HepG2 (cell line): ENCODE measurements around the gene BAG5. TPM values are rescaled to one million over a fixed set of nuclear protein-coding genes. Genes with fewer than 3 reads are reported as not detected.

Source experiments
- ESRRA ChIP-seq: sonication (generic); formaldehyde crosslinking; IDR thresholded peaks from 2 replicates; pipeline ENCODE4 v1.5.1; 2020; ENCODE audit warnings: mild to moderate bottlenecking, low read depth, missing genetic modification reagents
- FOXA3 ChIP-seq: IDR thresholded peaks from 2 replicates; pipeline ENCODE4 v1.6.1; 2016; ENCODE audit warnings: missing genetic modification reagents, missing compliant biosample characterization
- KAT7 ChIP-seq: IDR thresholded peaks from 2 replicates; pipeline ENCODE4 v1.6.1; 2018; ENCODE audit warnings: borderline replicate concordance, missing compliant biosample characterization
- PPARG ChIP-seq: conservative IDR thresholded peaks from 2 replicates; pipeline ENCODE4 v1.6.1; 2016; ENCODE audit warnings: missing biosample characterization, missing genetic modification reagents
- STAT5B ChIP-seq: sonication (generic); formaldehyde crosslinking; IDR thresholded peaks from 2 replicates; pipeline ENCODE4 v1.4.0; 2020; ENCODE audit warnings: missing genetic modification reagents
- YY1 ChIP-seq: IDR thresholded peaks from 2 replicates; pipeline ENCODE4 v1.6.1; 2011; ENCODE audit warnings: low read length, low read depth, moderate library complexity, mild to moderate bottlenecking; ENCODE audit not compliant: insufficient read depth, insufficient replicate concordance
- ZNF577 ChIP-seq: sonication (generic); formaldehyde crosslinking; IDR thresholded peaks from 2 replicates; pipeline ENCODE4 v1.4.0; 2020; ENCODE audit warnings: mild to moderate bottlenecking, low read depth, missing genetic modification reagents, borderline replicate concordance
- ZNF709 ChIP-seq: sonication (generic); formaldehyde crosslinking; IDR thresholded peaks from 2 replicates; pipeline ENCODE4 v1.5.0; 2020; ENCODE audit warnings: mild to moderate bottlenecking, missing genetic modification reagents
- ZSCAN20 ChIP-seq: sonication (generic); formaldehyde crosslinking; IDR thresholded peaks from 2 replicates; pipeline ENCODE4 v1.4.0; 2020; ENCODE audit warnings: missing genetic modification reagents, mild to moderate bottlenecking, borderline replicate concordance
- polyA plus RNA-seq, 8 experiments: library from polyadenylated mRNA; depleted of rRNA in 3 of 8; stranded (reverse) in 7 of 8; unstranded in 1 of 8; fragments of >200 nt; fragmentation: Illumina TruSeq in 4 of 8; extraction: Trizol in 4 of 8; gene quantifications; 2 replicates each; pipeline versions ENCODE4 v1.2.1 to v1.2.3, GENCODE V29; 2011 to 2016; ENCODE audit warnings: low read depth in 4 of 8, missing spikeins in 1 of 8, mixed read lengths in 1 of 8; ENCODE audit not compliant: insufficient read depth in 1 of 8
- total RNA-seq, 5 experiments: library from RNA; depleted of rRNA; stranded (reverse); fragments of >200 nt; fragmentation: Illumina TruSeq; extraction: Trizol; gene quantifications; 2 replicates each; pipeline ENCODE4 v1.2.3, GENCODE V29; 2016; ENCODE audit warnings: low read depth in 1 of 5
- TF ChIP-seq, protein P1 (sequence below): sonication (generic); formaldehyde crosslinking; IDR thresholded peaks from 2 replicates; pipeline ENCODE4 v1.4.0; 2020; ENCODE audit warnings: mild to moderate bottlenecking, missing genetic modification reagents
- TF ChIP-seq, protein P2 (sequence below): IDR thresholded peaks from 2 replicates; pipeline ENCODE4 v1.4.0; 2020; ENCODE audit warnings: mild to moderate bottlenecking, missing genetic modification reagents
- TF ChIP-seq, protein P3 (sequence below): sonication (generic); formaldehyde crosslinking; IDR thresholded peaks from 2 replicates; pipeline ENCODE4 v1.4.0; 2020; ENCODE audit warnings: missing genetic modification reagents, borderline replicate concordance
- TF ChIP-seq, protein P4 (sequence below): sonication (generic); formaldehyde crosslinking; IDR thresholded peaks from 2 replicates; pipeline ENCODE4 v1.4.0; 2020; ENCODE audit warnings: missing genetic modification reagents, mild to moderate bottlenecking, borderline replicate concordance

BAG5 gene
- total and polyA plus RNA-seq, 2 of the 13 experiments (the other 11 are each of a cell fraction or from before 2014, with no cell fraction given): 3.5 to 21.0 TPM

DNA sequence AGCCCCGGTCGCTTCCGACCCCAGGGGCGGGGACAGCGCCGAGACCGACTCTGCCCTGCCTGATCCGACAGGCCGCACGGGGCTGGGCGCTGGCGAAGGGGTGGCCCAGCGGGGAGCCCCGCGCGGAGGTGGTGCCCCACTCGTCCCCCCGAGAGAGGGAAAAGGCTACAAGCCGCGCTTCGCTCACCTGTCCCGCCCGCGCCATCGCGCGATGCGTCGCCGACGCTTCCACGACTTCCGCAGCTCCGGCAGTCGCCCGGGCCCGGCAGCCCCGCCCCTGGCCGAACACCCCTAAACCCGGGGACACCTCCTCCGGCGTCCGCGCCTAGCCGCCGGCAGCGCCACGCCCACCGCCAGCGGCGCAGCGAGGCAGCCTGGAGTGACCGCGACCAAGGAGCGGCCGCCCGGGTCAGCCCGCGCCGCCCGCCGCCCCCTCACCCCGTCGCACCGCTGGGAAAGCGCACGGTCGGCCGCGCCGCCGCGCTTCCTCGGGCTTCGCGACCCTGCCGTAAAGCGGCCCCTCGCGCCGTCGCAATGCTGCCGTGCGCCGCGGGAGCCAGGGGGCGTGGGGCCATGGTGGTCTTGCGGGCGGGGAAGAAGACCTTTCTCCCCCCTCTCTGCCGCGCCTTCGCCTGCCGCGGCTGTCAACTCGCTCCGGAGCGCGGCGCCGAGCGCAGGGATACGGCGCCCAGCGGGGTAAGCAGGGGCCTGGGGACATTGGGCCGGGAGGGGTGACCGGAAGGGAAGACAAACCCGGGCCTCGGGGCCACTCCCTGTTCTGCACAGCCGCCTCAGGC, at the start of gene BAG5, which contains the start of gene COA8 (continued):
- TF ChIP-seq, protein P1, sequence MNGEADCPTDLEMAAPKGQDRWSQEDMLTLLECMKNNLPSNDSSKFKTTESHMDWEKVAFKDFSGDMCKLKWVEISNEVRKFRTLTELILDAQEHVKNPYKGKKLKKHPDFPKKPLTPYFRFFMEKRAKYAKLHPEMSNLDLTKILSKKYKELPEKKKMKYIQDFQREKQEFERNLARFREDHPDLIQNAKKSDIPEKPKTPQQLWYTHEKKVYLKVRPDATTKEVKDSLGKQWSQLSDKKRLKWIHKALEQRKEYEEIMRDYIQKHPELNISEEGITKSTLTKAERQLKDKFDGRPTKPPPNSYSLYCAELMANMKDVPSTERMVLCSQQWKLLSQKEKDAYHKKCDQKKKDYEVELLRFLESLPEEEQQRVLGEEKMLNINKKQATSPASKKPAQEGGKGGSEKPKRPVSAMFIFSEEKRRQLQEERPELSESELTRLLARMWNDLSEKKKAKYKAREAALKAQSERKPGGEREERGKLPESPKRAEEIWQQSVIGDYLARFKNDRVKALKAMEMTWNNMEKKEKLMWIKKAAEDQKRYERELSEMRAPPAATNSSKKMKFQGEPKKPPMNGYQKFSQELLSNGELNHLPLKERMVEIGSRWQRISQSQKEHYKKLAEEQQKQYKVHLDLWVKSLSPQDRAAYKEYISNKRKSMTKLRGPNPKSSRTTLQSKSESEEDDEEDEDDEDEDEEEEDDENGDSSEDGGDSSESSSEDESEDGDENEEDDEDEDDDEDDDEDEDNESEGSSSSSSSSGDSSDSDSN (CRISPR knock-in tag): peak; percentile 32
- TF ChIP-seq KAT7 (CRISPR knock-in tag) (no peak), ESRRA (CRISPR knock-in tag) (no peak), ZSCAN20 (CRISPR knock-in tag) (no peak), ZNF577 (CRISPR knock-in tag) (no peak), FOXA3 (CRISPR knock-in tag) (peak; percentile 24; the same call in 1 of the 2 replicates), PPARG (CRISPR knock-in tag) (no peak; the same call in 1 of the 2 replicates), STAT5B (no peak), ZNF709 (CRISPR knock-in tag) (peak; percentile 12; the same call in 1 of the 2 replicates), YY1 (peak; percentile 75)
- TF ChIP-seq, protein P2, sequence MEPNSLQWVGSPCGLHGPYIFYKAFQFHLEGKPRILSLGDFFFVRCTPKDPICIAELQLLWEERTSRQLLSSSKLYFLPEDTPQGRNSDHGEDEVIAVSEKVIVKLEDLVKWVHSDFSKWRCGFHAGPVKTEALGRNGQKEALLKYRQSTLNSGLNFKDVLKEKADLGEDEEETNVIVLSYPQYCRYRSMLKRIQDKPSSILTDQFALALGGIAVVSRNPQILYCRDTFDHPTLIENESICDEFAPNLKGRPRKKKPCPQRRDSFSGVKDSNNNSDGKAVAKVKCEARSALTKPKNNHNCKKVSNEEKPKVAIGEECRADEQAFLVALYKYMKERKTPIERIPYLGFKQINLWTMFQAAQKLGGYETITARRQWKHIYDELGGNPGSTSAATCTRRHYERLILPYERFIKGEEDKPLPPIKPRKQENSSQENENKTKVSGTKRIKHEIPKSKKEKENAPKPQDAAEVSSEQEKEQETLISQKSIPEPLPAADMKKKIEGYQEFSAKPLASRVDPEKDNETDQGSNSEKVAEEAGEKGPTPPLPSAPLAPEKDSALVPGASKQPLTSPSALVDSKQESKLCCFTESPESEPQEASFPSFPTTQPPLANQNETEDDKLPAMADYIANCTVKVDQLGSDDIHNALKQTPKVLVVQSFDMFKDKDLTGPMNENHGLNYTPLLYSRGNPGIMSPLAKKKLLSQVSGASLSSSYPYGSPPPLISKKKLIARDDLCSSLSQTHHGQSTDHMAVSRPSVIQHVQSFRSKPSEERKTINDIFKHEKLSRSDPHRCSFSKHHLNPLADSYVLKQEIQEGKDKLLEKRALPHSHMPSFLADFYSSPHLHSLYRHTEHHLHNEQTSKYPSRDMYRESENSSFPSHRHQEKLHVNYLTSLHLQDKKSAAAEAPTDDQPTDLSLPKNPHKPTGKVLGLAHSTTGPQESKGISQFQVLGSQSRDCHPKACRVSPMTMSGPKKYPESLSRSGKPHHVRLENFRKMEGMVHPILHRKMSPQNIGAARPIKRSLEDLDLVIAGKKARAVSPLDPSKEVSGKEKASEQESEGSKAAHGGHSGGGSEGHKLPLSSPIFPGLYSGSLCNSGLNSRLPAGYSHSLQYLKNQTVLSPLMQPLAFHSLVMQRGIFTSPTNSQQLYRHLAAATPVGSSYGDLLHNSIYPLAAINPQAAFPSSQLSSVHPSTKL (CRISPR knock-in tag): peak; percentile 21; the same call in 1 of the 2 replicates
- TF ChIP-seq, protein P3, sequence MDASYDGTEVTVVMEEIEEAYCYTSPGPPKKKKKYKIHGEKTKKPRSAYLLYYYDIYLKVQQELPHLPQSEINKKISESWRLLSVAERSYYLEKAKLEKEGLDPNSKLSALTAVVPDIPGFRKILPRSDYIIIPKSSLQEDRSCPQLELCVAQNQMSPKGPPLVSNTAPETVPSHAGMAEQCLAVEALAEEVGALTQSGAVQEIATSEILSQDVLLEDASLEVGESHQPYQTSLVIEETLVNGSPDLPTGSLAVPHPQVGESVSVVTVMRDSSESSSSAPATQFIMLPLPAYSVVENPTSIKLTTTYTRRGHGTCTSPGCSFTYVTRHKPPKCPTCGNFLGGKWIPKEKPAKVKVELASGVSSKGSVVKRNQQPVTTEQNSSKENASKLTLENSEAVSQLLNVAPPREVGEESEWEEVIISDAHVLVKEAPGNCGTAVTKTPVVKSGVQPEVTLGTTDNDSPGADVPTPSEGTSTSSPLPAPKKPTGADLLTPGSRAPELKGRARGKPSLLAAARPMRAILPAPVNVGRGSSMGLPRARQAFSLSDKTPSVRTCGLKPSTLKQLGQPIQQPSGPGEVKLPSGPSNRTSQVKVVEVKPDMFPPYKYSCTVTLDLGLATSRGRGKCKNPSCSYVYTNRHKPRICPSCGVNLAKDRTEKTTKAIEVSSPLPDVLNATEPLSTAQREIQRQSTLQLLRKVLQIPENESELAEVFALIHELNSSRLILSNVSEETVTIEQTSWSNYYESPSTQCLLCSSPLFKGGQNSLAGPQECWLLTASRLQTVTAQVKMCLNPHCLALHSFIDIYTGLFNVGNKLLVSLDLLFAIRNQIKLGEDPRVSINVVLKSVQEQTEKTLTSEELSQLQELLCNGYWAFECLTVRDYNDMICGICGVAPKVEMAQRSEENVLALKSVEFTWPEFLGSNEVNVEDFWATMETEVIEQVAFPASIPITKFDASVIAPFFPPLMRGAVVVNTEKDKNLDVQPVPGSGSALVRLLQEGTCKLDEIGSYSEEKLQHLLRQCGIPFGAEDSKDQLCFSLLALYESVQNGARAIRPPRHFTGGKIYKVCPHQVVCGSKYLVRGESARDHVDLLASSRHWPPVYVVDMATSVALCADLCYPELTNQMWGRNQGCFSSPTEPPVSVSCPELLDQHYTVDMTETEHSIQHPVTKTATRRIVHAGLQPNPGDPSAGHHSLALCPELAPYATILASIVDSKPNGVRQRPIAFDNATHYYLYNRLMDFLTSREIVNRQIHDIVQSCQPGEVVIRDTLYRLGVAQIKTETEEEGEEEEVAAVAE (CRISPR knock-in tag): peak; percentile 43; the same call in 1 of the 2 replicates
- TF ChIP-seq, protein P4, sequence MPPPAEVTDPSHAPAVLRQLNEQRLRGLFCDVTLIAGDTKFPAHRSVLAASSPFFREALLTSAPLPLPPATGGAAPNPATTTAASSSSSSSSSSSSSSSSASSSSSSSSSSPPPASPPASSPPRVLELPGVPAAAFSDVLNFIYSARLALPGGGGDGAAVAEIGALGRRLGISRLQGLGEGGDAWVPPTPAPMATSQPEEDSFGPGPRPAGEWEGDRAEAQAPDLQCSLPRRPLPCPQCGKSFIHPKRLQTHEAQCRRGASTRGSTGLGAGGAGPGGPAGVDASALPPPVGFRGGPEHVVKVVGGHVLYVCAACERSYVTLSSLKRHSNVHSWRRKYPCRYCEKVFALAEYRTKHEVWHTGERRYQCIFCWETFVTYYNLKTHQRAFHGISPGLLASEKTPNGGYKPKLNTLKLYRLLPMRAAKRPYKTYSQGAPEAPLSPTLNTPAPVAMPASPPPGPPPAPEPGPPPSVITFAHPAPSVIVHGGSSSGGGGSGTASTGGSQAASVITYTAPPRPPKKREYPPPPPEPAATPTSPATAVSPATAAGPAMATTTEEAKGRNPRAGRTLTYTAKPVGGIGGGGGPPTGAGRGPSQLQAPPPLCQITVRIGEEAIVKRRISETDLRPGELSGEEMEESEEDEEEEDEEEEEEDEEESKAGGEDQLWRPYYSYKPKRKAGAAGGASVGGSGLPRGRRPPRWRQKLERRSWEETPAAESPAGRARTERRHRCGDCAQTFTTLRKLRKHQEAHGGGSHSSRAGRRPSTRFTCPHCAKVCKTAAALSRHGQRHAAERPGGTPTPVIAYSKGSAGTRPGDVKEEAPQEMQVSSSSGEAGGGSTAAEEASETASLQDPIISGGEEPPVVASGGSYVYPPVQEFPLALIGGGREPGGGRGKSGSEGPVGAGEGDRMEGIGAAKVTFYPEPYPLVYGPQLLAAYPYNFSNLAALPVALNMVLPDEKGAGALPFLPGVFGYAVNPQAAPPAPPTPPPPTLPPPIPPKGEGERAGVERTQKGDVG (CRISPR knock-in tag): no peak
